Ascending aorta (tissue), 2 donors: Measurements from ENCODE around the gene CRYBG2. TPM values are rescaled to one million over a fixed set of nuclear protein-coding genes. Genes with fewer than 3 reads are reported as not detected.
A peak's percentile ranks its signal among the peaks of the same experiment; 100 is the strongest.

ENCODE experiments used
- DNase-seq, 2 donors: peaks; one replicate each; pipeline ENCODE4 v3.0.0-alpha.2; 2019; ENCODE audit warnings: low spot score in 2 of 2
- H3K27ac ChIP-seq, 2 donors: fragments of 200-600 bp; sonication (generic); one replicate each; pipeline ENCODE4 v1.5.1; 2016 to 2017; ENCODE audit warnings: mild to moderate bottlenecking in 1 of 2
- H3K27me3 ChIP-seq: fragments of 200-600 bp; sonication (generic); one replicate; pipeline ENCODE4 v1.5.1; 2017
- H3K36me3 ChIP-seq, 2 donors: fragments of 200-600 bp; sonication (generic); one replicate each; pipeline ENCODE4 v1.5.1; 2016
- H3K4me1 ChIP-seq, 2 donors: fragments of 200-600 bp; sonication (generic); one replicate each; pipeline ENCODE4 v1.5.1; 2016 to 2017; ENCODE audit warnings: mild to moderate bottlenecking in 1 of 2
- H3K4me3 ChIP-seq, 2 donors: fragments of 200-600 bp; sonication (generic); one replicate each; pipeline ENCODE4 v1.5.1; 2016 to 2017; ENCODE audit warnings: mild to moderate bottlenecking in 1 of 2
- H3K9me3 ChIP-seq, 2 donors: fragments of 200-600 bp; sonication (generic); one replicate each; pipeline ENCODE4 v1.5.1; 2016
- intact Hi-C: fragments of 100-400 bp; cut with DNase I; formaldehyde crosslinking; loops from one replicate; pipeline ENCODE4 v1.15.1; 2023
- total RNA-seq: library from RNA; depleted of rRNA; stranded (reverse); fragments of >200 nt; gene quantifications from one replicate; pipeline ENCODE4 v1.1.0, GENCODE V29; 2016
- TF ChIP-seq, protein P1 (sequence below), 3 experiments: fragments of 200-600 bp in 2 of 3; fragments of 450-650 bp in 1 of 3; sonication (generic) in 2 of 3; IDR thresholded peaks; one replicate each; pipeline ENCODE4 v1.5.1; 2016 to 2019; ENCODE audit warnings: antibody characterized with exemption in 3 of 3, mild to moderate bottlenecking in 1 of 3, moderate library complexity in 1 of 3

CRYBG2 gene
- total RNA-seq, 1 donor from 2014 or later: not detected

DNA sequence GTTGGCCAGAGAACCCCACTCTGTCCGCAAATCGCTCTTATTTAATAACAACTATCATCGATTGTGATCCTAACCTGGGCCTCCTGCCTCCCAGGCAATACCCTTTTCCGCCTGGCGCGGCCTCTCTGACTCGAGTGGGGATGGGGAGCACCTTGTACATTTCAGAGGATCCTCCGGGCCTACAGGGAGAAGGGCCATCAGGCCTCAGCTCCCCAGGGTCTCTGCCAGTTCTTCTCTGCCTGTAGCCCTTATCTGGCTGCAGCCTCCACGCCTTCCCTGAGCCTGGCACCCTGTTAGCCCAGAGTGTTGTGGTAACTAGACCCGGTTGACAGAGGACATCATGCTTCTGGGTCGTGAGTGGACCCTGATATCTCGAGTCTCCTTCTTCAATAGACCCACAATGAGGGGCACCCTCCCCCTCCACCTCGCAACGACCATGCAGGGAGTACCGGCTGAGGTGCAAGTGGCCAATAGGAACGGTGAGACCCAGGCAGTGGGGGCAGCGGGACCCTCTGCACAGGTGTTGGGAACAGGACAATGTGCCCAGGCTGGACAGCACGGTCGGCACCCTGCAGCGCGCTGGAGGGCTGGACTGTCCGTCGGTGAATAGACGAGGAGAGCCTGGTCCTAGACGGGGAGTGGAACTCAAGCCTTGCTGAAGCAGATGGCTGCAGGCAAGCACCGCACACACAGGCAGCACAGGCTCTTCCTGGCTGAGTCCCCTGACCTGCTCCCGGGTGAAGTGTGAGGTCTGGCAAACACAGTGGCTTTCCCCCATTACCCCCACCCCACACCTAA, 7.1 kb upstream of the CRYBG2 start:
- Histone ChIP-seq H3K27me3 (peaks cover 14% of the 10 kb centered on the region), H3K4me3 (peak overlapping the region; percentile 20 to 32), H3K4me1 (no peaks in the 10 kb centered on the region), H3K9me3 (no peaks in the 10 kb centered on the region), H3K27ac (no peak overlapping the region), H3K36me3 (no peaks in the 10 kb centered on the region)
- no peak for DNase-seq
- TF ChIP-seq, protein P1, sequence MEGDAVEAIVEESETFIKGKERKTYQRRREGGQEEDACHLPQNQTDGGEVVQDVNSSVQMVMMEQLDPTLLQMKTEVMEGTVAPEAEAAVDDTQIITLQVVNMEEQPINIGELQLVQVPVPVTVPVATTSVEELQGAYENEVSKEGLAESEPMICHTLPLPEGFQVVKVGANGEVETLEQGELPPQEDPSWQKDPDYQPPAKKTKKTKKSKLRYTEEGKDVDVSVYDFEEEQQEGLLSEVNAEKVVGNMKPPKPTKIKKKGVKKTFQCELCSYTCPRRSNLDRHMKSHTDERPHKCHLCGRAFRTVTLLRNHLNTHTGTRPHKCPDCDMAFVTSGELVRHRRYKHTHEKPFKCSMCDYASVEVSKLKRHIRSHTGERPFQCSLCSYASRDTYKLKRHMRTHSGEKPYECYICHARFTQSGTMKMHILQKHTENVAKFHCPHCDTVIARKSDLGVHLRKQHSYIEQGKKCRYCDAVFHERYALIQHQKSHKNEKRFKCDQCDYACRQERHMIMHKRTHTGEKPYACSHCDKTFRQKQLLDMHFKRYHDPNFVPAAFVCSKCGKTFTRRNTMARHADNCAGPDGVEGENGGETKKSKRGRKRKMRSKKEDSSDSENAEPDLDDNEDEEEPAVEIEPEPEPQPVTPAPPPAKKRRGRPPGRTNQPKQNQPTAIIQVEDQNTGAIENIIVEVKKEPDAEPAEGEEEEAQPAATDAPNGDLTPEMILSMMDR (IDR thresholded peaks at IDR 0.05): no peak
- intact Hi-C loops: no loop called here

DNA sequence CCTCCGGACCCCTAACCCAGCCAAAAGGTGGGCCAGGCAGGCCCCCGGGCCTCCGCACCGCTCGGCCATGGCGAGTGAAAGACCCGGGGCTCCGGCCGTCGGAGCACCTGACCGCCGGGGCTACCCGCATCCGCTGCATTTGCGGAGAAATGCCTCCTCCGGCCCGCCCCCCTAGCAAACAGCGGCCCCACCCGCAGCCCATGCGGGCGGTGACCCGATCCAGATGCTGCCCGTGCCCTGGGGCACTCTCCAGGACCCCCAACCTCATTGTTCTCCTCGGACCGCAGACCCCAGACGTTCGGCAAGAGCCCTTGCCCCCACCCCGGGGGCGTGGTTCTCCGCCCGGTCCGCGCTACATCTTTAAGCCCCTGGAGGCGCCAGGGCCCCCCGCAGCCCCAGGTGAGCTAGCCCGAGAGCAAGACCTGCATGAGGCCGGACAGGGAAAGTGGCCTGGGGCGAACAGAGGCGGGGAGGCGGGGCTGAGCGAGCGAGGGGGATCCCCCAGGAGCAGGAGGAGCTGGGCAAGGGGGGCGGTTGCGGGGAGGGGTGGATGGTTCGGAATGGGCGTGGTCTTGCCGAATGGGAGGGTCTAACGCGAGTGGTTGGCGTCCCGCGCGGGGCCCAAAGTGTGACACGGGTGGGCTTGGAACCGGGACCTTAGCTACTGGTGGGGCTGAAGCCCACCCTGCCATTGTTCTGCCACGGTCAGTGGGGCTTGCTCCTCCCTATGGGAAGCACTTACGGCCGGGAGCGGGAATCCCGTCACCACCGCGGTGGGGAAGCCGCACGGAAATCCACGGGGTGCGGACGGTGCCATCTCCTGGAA, 6.3 kb upstream of the CRYBG2 start:
- Histone ChIP-seq H3K27ac (no peak overlapping the region), H3K4me3 (peak overlapping the region; percentile 20 to 32), H3K9me3 (no peaks in the 10 kb centered on the region), H3K27me3 (peaks cover 14% of the 10 kb centered on the region), H3K4me1 (no peaks in the 10 kb centered on the region), H3K36me3 (no peaks in the 10 kb centered on the region)
- TF ChIP-seq, protein P1 (IDR thresholded peaks at IDR 0.05): no peak
- no peak for DNase-seq
- intact Hi-C loops: no loop called here

DNA sequence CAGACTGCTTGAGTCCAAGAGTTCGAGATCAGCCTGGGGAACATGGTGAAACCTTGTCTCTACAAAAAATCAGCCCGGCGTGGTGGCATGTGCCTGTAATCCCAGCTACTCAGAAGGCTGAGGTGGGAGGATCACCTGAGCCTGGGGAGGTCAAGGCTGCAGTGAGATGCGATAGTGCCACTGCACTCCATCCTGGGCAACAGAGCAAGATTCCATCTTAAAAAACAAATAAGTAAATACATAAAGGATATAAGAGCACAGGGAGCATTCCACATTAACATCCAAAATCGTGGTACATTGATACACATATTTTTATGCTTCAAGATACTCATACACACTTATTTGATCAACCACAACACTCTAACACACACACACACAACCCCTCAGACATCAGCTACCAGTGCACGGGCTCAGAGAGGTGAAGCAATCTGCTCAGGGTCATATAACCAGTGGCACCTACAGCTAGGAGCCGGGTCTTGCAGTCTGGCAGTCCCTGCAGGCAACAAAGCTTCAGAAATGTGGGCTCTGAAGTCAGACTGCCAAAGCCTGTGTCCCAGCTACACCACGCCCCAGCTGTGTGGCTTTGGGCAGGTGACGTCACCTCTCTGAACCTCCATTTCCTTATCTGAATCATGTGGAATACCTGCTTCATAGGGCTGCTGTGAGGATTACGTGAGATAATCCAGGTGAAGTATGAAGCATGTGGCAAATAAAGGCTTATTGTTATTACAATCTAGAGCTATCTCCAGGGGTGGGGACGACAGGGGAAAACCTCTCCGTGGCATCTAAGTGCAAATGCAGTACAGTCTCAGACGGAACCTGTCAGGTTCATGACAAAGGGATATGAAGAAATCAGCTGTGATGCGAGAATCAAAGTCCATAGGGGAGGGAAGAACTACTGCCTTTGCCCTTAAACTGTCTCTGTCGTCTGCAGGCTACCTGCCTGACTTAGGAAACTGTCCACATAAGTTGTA, 4.8 kb upstream of the CRYBG2 start:
- no peak overlapping the region for H3K27ac ChIP-seq
- no peak overlapping the region for H3K4me3 ChIP-seq
- no peaks in the 10 kb centered on the region for H3K4me1 ChIP-seq
- no peaks in the 10 kb centered on the region for H3K36me3 ChIP-seq
- intact Hi-C loops: no loop called here
- TF ChIP-seq, protein P1 (IDR thresholded peaks at IDR 0.05): no peak
- no peaks in the 10 kb centered on the region for H3K9me3 ChIP-seq
- H3K27me3 ChIP-seq: peaks cover 14% of the 10 kb centered on the region
- no peak for DNase-seq

DNA sequence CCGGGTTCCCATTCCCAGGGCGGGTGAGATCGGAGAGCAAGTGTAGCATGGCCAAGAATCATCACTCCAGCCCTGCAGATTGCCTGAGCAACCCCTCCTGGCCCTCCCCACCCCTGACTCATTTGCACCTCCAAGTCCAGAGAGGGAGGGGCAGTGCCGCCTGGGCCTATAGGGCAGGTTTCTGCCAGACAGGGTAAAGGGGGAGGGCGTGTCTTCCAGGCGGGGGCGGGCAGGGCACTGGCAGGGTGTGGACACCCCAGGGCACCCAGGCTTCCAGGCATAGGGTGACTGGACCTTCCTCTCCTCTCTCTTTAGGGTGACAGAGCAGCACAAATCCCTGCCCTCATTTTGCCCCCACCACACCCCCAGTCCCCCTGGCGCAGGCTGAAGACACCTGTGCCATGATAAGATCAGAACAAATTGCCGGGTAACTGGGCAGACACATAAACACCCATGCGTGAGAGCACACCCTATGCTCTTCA, 3.2 kb upstream of the CRYBG2 start:
- Histone ChIP-seq H3K27ac (no peak overlapping the region), H3K4me3 (no peak overlapping the region), H3K36me3 (no peaks in the 10 kb centered on the region), H3K27me3 (peaks cover 14% of the 10 kb centered on the region), H3K9me3 (no peaks in the 10 kb centered on the region), H3K4me1 (no peaks in the 10 kb centered on the region)
- TF ChIP-seq, protein P1 (IDR thresholded peaks at IDR 0.05): no peak
- intact Hi-C loops: no loop called here
- DNase-seq: no peak

DNA sequence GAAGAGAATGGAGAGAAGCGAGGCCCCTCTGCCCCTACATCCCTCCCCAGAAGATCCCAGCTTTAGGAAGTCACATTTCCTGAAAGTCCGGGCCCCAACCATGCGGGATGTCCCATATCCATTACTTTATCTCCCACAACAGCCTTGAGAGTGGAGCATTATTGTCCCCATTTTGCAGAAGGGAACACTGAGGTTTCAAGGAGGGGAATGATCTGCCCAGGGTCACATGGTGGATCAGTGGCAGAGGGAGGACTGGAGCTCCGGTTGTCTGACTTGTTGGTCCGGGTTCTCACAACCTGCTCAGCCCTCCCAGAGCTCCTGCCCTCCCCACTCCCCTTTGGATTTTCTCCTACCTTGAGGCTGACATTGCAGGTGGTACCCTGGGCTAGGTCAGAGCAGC, 2.2 kb upstream of the CRYBG2 start:
- Histone ChIP-seq H3K36me3 (no peaks in the 10 kb centered on the region), H3K27me3 (peaks cover 10% of the 10 kb centered on the region), H3K9me3 (no peaks in the 10 kb centered on the region), H3K4me3 (no peak overlapping the region), H3K27ac (no peak overlapping the region), H3K4me1 (no peaks in the 10 kb centered on the region)
- intact Hi-C loops: no loop called here
- TF ChIP-seq, protein P1 (IDR thresholded peaks at IDR 0.05): no peak
- DNase-seq: no peak
